SH-SY5Y (cell line): ENCODE data around the gene ACSL4.

Experiments
- GATA2 ChIP-seq: IDR thresholded peaks from 2 replicates; pipeline ENCODE4 v1.6.1; 2011; ENCODE audit warnings: mild to moderate bottlenecking, low read depth, low read length
- GATA3 ChIP-seq: IDR thresholded peaks from 2 replicates; pipeline ENCODE4 v1.6.1; 2011; ENCODE audit warnings: low read depth, mild to moderate bottlenecking, low read length, moderate library complexity

DNA sequence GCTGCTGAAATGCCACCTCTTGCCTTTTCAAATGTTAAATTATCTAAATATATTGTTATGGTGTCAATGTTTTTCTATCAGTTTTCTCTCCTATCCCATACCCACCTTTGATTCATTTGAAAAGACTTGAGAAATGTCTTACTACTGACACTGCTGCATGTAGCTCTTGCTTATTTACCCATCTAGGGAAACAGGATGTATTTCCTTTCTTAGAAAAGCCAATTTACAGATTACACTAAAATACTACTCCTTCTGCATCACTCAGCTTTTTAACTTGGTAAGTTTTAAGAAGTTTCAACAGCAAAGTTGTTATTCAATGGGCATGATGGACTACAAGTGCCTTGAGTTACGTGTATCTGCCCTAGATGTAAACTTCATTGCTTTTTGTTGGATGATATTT is 94.9 kb downstream of the ACSL4 start:
- TF ChIP-seq GATA2 (no peak), GATA3 (no peak)
